C4-2B (cell line): Measurements from ENCODE around the gene AP3S2.

Source experiments
- CTCF ChIP-seq: fragments of 450-650 bp; conservative IDR thresholded peaks from 2 replicates; pipeline ENCODE4 v1.5.1; 2017; ENCODE audit warnings: mild to moderate bottlenecking
- ZFX ChIP-seq: fragments of 450-650 bp; IDR thresholded peaks from 2 replicates; pipeline ENCODE4 v1.6.1; 2017

GRCh38 chr15:89852342-89852995 is 41.3 kb downstream of the AP3S2 start:
- no peak for TF ChIP-seq CTCF
- no peak for TF ChIP-seq ZFX
